BE2C (cell line): ENCODE measurements around the gene ZNF593.

Experiments used
- DNase-seq: peaks from one replicate; pipeline ENCODE4 v3.0.0-alpha.2; 2020
- H3K27me3 ChIP-seq: fragments of 250-450 bp; sonication (Bioruptor Pico); 2 replicates; pipeline ENCODE4 v1.5.1; 2020; ENCODE audit warnings: mild to moderate bottlenecking
- H3K36me3 ChIP-seq: fragments of 250-450 bp; sonication (Bioruptor Pico); 2 replicates; pipeline ENCODE4 v1.5.1; 2020; ENCODE audit warnings: mild to moderate bottlenecking
- H3K4me1 ChIP-seq: fragments of 250-450 bp; sonication (Bioruptor Pico); 2 replicates; pipeline ENCODE4 v1.5.1; 2020
- H3K4me3 ChIP-seq: 2 replicates; pipeline ENCODE4 v1.5.1; 2011; ENCODE audit warnings: low read depth, low read length
- H3K9me3 ChIP-seq: fragments of 250-450 bp; sonication (Bioruptor Pico); 2 replicates; pipeline ENCODE4 v1.5.1; 2020
- TF ChIP-seq, protein P1 (sequence below): IDR thresholded peaks from 2 replicates; pipeline ENCODE4 v1.5.1; 2012; ENCODE audit warnings: mild to moderate bottlenecking, low read depth, low read length

Gene ZNF593

DNA sequence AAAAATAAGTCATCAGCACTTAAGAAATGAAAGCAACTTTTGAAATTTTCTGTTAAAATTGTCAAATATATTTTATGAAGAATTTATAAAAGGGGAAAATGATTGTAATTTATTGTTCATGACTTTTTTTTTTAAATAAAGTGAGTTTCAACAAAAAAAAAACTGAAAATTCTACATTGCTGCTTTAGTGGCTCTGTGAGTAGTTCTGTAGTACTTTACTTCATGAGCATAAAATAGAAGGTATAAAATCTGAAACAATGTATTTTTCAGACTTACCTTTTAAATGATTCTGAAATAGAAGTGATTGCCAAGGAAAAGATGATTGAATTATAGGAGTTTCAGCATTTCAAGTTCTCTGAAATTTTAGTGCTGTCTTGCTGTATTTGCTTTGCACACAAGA lies 44.3 kb upstream of the ZNF593 start:
- Histone ChIP-seq H3K4me3 (no peak overlapping the region), H3K9me3 (no peaks in the 10 kb centered on the region), H3K4me1 (no peaks in the 10 kb centered on the region; the same call in 1 of the 2 replicates), H3K36me3 (no peaks in the 10 kb centered on the region), H3K27me3 (no peaks in the 10 kb centered on the region)
- TF ChIP-seq, protein P1, sequence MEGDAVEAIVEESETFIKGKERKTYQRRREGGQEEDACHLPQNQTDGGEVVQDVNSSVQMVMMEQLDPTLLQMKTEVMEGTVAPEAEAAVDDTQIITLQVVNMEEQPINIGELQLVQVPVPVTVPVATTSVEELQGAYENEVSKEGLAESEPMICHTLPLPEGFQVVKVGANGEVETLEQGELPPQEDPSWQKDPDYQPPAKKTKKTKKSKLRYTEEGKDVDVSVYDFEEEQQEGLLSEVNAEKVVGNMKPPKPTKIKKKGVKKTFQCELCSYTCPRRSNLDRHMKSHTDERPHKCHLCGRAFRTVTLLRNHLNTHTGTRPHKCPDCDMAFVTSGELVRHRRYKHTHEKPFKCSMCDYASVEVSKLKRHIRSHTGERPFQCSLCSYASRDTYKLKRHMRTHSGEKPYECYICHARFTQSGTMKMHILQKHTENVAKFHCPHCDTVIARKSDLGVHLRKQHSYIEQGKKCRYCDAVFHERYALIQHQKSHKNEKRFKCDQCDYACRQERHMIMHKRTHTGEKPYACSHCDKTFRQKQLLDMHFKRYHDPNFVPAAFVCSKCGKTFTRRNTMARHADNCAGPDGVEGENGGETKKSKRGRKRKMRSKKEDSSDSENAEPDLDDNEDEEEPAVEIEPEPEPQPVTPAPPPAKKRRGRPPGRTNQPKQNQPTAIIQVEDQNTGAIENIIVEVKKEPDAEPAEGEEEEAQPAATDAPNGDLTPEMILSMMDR, result no peak
- DNase-seq, result no peak

DNA sequence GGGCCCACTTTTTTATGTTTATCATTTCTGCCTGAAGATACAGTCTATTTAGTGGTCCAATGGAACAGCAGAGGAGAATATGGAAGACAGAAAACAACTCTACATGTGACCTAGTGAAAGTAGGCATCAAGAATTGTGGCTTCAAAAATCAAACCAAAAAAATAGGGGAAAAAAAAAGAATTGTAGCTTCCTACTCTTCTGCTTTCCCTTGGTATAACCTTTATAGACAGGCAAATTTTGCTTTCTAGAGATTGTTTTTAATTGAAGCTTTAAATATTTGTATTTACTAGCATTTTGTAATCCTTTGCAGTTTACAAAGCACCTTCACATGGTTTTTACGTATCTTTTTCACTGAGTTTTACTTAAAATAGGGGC lies 43.8 kb upstream of the ZNF593 start:
- no peaks in the 10 kb centered on the region for H3K27me3 ChIP-seq
- no peaks in the 10 kb centered on the region for H3K36me3 ChIP-seq
- no peaks in the 10 kb centered on the region for H3K9me3 ChIP-seq
- no peaks in the 10 kb centered on the region; the same call in 1 of the 2 replicates for H3K4me1 ChIP-seq
- no peak for DNase-seq
- H3K4me3 ChIP-seq, result no peak overlapping the region
- TF ChIP-seq, protein P1, result no peak

DNA sequence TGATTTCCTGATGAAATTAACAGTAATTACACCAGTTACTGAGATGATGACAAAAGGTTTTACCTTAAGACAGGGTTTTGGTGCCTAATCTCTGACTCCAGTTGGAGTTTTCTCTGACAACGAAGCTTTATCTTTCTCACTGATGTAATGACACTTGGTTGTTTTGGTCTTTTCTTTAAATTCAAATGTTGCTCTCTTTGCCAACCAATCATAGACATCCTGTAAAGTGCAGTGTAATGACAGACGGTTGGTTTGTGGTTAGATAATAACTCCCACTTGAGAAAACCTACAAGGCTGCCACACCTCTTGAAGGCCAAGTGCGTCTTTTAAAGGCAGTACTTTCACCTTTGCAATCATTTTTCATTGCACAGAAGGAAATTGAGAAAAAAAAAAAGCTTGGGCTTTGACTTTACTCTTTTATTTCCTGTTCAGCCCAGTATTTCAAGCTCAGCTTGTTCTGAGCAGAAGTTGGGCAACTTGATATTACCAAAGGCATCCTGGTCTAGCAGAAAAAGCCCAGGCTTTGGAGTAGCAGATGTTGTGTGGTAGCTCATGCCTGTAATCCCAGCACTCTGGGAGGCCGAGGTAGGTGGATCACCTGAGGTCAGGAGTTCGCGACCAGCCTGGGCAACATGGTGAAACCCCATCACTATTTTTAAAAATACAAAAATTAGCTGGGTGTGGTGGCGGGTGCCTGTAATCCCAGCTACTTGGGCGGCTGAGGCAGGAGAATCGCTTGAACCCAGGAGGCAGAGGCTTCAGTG lies 43.2 kb upstream of the ZNF593 start:
- no peaks in the 10 kb centered on the region for H3K36me3 ChIP-seq
- TF ChIP-seq, protein P1, result no peak
- no peaks in the 10 kb centered on the region; the same call in 1 of the 2 replicates for H3K4me1 ChIP-seq
- H3K4me3 ChIP-seq, result no peak overlapping the region
- DNase-seq, result no peak
- no peaks in the 10 kb centered on the region for H3K9me3 ChIP-seq
- no peaks in the 10 kb centered on the region for H3K27me3 ChIP-seq

DNA sequence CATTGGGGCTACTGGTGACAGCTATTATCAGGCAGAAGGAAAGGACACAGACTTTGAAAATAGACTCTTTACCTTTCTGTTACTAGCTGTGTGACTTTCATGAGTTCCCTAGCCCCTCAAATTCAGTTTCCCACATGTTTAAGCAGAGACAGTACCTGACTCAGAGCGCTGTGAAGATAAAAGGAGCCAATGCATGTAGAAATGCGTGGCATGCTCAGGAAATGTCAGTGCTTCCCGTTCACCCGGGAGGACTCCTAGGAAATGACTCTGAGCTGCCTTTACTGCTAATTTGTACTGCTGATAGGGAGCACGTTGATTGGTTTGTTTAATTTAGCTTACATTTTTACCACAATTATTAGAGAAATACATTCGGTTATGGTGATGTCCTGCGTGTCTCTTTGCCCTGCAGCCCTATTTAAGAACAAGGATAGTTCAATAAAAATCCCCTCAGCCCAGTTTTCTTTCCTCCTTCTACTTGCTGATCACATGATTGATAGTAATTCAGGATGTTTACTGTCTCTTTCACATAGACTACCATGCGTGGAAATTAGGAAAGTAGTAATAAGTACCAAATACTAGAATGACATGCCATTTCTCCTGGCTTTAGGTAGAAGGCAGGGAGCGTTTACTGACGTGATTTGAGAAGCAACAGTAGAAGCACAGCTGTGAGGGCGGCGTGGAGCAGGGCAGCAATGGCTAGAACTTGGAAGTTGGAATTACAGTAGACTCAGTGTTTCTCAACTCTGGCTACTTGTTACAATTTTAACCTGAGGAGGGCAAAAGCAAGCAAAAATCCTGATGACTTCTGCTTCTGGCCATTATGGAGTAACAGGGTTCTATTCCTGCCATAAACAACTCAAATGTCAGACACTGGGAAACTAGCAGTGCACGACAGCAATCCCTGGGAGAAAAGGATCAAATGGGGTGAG lies 42.2 kb upstream of the ZNF593 start:
- Histone ChIP-seq H3K27me3 (no peaks in the 10 kb centered on the region), H3K9me3 (no peaks in the 10 kb centered on the region), H3K36me3 (no peaks in the 10 kb centered on the region), H3K4me3 (no peak overlapping the region), H3K4me1 (no peaks in the 10 kb centered on the region)
- TF ChIP-seq, protein P1, result no peak
- no peak for DNase-seq

DNA sequence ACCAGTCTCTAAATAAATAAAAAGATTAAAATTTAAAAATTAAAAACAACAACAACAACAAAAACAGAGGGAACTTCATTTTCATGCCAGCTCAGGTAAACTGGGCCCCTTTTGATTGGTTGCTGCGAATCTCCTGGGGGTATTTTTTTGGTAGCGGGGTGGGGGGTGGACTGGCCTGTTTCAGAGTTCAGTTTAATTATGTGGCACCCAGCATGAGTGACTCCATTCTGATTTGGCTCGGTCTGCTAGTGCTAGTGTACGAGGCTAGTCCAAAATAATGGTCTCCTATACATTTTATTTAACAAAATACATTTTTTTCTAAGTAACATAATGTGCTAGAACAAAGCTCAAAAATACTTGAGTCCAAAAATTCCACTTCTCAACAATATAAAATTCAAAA lies 39.9 kb upstream of the ZNF593 start:
- Histone ChIP-seq H3K27me3 (no peaks in the 10 kb centered on the region), H3K9me3 (no peaks in the 10 kb centered on the region), H3K4me1 (no peaks in the 10 kb centered on the region), H3K36me3 (no peaks in the 10 kb centered on the region), H3K4me3 (no peak overlapping the region)
- TF ChIP-seq, protein P1, result no peak
- no peak for DNase-seq

DNA sequence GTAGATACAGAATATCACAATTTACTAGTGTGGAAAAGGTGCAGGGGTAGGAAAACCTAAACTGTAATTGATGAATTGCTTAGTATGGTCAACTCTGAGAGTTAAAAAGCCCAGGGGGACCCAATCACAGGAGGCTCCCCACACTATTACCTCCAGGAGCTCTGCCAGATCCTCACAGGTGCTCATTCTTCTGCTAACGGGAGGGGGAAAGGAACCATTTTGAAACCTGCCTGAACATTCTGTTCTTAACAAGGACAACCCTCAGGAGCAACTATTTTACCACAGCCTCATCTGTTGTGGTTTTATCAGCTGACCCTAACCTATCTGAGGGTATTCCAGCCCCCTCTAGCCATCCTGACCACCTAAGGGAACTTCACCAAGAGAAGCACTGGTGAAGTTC lies 39.0 kb upstream of the ZNF593 start:
- Histone ChIP-seq H3K9me3 (no peaks in the 10 kb centered on the region), H3K4me3 (no peak overlapping the region), H3K4me1 (no peaks in the 10 kb centered on the region), H3K27me3 (no peaks in the 10 kb centered on the region), H3K36me3 (no peaks in the 10 kb centered on the region)
- no peak for DNase-seq
- TF ChIP-seq, protein P1, result no peak
